ENCODE data around the gene ADH1B. TPM values are rescaled to one million over a fixed set of nuclear protein-coding genes. Genes with fewer than 3 reads are reported as not detected.

ADH1B gene
- total and polyA plus RNA-seq, 10 of the 15 experiments (the other 5 are each of a cell fraction or from before 2014, with no cell fraction given), result 1.3 TPM; not detected in 9

DNA sequence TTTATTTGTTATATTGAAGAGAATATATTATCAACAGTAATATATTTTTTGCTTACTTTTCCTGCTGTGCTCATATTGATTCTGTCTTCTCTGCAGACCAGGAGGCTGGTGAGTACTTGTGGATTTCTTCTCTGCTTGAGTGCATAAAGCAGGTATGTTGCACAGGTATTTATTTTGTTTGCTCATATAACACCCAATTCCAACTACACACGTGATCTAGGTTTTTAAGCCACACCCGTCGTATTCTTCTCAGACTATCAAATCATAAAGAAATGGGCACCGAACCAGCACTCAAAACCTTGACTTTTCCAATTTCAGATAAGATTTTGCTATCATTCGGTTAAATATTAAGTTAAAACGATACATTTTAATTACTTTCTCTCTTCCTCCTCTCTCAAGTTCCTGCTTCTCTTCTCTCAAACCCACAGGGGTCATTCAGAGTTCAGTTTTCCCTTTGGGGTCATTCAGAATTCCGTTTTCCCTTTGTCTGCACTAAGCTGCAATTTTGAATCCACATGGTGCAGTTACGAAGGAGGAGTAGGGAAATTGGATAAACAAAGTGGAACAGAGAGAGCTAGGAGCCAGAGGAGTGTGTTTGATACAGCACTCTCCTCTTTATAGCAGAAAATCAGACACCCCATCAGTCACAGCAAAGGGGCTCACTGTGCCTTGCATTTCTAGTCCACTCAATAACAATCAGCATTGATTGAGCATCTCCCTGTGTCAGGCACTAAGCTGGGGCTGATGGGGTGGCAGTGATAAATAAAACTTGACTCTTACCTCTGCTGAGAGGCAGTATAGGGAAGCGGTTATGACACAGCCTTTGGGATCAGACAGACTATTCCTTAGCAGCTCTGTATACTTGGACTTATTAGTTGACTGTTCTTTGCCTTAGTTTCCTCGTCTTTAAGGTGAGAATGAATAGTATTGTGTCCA, 31.7 kb upstream of the ADH1B start, which contains the start of gene ADH1C (continued):
- TF ChIP-seq KDM1A (IDR thresholded peaks at IDR 0.05; ENCODE audit: borderline replicate concordance), result no peak
- TF ChIP-seq, protein P1, sequence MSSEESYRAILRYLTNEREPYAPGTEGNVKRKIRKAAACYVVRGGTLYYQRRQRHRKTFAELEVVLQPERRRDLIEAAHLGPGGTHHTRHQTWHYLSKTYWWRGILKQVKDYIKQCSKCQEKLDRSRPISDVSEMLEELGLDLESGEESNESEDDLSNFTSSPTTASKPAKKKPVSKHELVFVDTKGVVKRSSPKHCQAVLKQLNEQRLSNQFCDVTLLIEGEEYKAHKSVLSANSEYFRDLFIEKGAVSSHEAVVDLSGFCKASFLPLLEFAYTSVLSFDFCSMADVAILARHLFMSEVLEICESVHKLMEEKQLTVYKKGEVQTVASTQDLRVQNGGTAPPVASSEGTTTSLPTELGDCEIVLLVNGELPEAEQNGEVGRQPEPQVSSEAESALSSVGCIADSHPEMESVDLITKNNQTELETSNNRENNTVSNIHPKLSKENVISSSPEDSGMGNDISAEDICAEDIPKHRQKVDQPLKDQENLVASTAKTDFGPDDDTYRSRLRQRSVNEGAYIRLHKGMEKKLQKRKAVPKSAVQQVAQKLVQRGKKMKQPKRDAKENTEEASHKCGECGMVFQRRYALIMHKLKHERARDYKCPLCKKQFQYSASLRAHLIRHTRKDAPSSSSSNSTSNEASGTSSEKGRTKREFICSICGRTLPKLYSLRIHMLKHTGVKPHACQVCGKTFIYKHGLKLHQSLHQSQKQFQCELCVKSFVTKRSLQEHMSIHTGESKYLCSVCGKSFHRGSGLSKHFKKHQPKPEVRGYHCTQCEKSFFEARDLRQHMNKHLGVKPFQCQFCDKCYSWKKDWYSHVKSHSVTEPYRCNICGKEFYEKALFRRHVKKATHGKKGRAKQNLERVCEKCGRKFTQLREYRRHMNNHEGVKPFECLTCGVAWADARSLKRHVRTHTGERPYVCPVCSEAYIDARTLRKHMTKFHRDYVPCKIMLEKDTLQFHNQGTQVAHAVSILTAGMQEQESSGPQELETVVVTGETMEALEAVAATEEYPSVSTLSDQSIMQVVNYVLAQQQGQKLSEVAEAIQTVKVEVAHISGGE (CRISPR knock-in tag; IDR thresholded peaks at IDR 0.05), result no peak
- TF ChIP-seq STAT3 (IDR thresholded peaks at IDR 0.05; ENCODE audit: low read depth, low read length), result no peak

DNA sequence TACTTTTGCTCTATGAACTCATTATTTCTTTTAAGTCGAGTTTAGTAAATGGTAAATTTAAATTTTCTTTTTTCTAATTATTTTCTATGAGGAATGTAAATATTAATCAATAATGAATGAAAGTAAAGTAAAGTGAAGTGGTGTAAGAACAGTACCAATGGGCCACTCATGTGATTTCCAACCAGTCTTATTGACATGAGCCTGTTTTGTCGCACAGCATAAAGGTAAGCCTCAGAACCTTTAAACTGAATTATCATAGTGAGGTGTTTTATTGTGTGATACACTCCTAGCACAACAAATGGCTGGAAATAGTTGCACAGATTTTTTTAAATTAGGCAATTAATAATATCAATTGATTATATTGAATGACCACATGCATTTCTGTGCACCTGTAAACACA, 30.3 kb upstream of the ADH1B start:
- ATAC-seq (no peak), FAIRE-seq (no peak), DNase-seq (ENCODE audit: low read depth, low spot score) (no peak)
- H3K4me1 ChIP-seq (ENCODE audit: control insufficient read depth, insufficient read depth, low read length), result no peaks in the 10 kb centered on the region
- no peaks in the 10 kb centered on the region for H3K79me2 ChIP-seq (ENCODE audit: control insufficient read depth, insufficient read depth, low read length)
- H3K9me3 ChIP-seq (replicated peaks; ENCODE audit: control insufficient read depth, insufficient read depth, low read length), result no peaks in the 10 kb centered on the region
- no peak overlapping the region for H3K9ac ChIP-seq (ENCODE audit: control insufficient read depth, insufficient read depth, low read length)
- CTCF ChIA-PET, result no interaction called here
- intact Hi-C loops (cut with micrococcal nuclease; ENCODE audit: unreplicated experiment) (no loop called here), in situ Hi-C loops (cut with MboI) (no loop called here)
- RAD21 ChIA-PET (ENCODE audit: unreplicated experiment), result no interaction called here
- H3K4me2 ChIP-seq (ENCODE audit: control insufficient read depth, insufficient read depth), result no peak overlapping the region
- H3K27ac ChIP-seq (ENCODE audit: control insufficient read depth, insufficient read depth), result no peak overlapping the region
- no peaks in the 10 kb centered on the region for H4K20me1 ChIP-seq (ENCODE audit: control insufficient read depth, insufficient read depth)
- WGBS (ENCODE audit: insufficient coverage, insufficient replicate concordance, low lambda C conversion rate, missing lambda C conversion rate), result 18% methylated on average over 2 of the region's 2 CpGs
- no peak overlapping the region for H2AFZ ChIP-seq (ENCODE audit: control insufficient read depth, low read depth, low read length)
- BruUV-seq (replicated peaks), result no TSS peak
- H3K4me3 ChIP-seq, result no peak overlapping the region
- SMC1A ChIA-PET (ENCODE audit: uncharacterized antibody, unreplicated experiment), result no interaction called here
- H3K36me3 ChIP-seq (ENCODE audit: control insufficient read depth in 2 of 2, insufficient read depth in 2 of 2, low read length in 1 of 2), result no peaks in the 10 kb centered on the region
- POLR2A ChIA-PET, result no interaction called here
- H3K27me3 ChIP-seq (replicated peaks in 1 of 2; ENCODE audit: control insufficient read depth in 2 of 2, insufficient read depth in 2 of 2, low read length in 1 of 2), result no peaks in the 10 kb centered on the region
- TF ChIP-seq, protein P2, sequence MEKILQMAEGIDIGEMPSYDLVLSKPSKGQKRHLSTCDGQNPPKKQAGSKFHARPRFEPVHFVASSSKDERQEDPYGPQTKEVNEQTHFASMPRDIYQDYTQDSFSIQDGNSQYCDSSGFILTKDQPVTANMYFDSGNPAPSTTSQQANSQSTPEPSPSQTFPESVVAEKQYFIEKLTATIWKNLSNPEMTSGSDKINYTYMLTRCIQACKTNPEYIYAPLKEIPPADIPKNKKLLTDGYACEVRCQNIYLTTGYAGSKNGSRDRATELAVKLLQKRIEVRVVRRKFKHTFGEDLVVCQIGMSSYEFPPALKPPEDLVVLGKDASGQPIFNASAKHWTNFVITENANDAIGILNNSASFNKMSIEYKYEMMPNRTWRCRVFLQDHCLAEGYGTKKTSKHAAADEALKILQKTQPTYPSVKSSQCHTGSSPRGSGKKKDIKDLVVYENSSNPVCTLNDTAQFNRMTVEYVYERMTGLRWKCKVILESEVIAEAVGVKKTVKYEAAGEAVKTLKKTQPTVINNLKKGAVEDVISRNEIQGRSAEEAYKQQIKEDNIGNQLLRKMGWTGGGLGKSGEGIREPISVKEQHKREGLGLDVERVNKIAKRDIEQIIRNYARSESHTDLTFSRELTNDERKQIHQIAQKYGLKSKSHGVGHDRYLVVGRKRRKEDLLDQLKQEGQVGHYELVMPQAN (conservative IDR thresholded peaks at IDR 0.05), result no peak
- TF ChIP-seq NR2F1 (conservative IDR thresholded peaks at IDR 0.05) (no peak), FOXK2 (IDR thresholded peaks at IDR 0.05) (no peak), PAX8 (IDR thresholded peaks at IDR 0.05) (no peak), SUZ12 (IDR thresholded peaks at IDR 0.05; ENCODE audit: unreplicated experiment) (no peak)
- TF ChIP-seq, protein P3, sequence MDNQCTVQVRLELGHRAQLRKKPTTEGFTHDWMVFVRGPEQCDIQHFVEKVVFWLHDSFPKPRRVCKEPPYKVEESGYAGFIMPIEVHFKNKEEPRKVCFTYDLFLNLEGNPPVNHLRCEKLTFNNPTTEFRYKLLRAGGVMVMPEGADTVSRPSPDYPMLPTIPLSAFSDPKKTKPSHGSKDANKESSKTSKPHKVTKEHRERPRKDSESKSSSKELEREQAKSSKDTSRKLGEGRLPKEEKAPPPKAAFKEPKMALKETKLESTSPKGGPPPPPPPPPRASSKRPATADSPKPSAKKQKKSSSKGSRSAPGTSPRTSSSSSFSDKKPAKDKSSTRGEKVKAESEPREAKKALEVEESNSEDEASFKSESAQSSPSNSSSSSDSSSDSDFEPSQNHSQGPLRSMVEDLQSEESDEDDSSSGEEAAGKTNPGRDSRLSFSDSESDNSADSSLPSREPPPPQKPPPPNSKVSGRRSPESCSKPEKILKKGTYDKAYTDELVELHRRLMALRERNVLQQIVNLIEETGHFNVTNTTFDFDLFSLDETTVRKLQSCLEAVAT (IDR thresholded peaks at IDR 0.05), result no peak
- TF ChIP-seq, protein P1 (CRISPR knock-in tag; IDR thresholded peaks at IDR 0.05), result no peak

Data from GM12878 (cell line).